NT2/D1 (cell line): ENCODE measurements around the gene PTPRT.

Experiments used
- YY1 ChIP-seq: IDR thresholded peaks from 2 replicates; pipeline ENCODE4 v1.6.1; 2011; ENCODE audit not compliant: insufficient read length, insufficient read depth
- ZNF274 ChIP-seq: IDR thresholded peaks from 2 replicates; pipeline ENCODE4 v1.6.1; 2011; ENCODE audit warnings: mild to moderate bottlenecking, low read depth, low read length

DNA sequence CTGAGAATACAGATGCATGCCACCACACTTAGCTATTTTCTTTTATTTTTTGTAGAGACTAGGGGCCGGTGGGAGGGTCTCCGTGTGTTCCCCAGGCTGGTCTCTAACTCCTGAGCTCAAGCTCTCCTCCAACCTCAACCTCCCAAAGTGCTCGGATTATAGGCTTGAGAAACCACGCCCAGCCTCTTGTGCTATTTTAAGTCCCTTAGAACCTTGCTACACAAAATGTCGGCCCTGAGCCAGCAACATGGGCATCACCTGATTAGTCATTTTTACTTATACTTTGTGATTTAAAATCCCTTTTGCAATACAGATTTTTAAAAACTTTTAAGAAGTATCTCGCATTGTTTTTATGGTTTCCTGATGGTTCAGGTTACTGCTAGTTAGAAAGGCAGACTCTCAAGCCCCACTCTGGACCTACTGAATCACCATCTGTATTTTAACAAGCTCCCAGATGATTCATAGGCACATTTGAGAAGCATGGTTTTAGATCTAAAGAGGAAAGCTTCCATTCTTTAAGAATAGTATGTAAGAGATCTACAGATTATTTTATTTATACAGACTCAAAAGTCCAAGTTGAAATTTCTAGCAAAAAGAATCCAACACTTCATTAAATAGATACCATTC, 186.3 kb downstream of the PTPRT start:
- TF ChIP-seq YY1 (no peak), ZNF274 (no peak)
